NCI-H524 (cell line): ENCODE results near the gene PRKCQ.
A peak's percentile ranks its signal among the peaks of the same experiment; 100 is the strongest.
"Not testable (repeated sequence)": the region's sequence is repeated elsewhere in the genome, so short reads cannot be mapped to it uniquely, and the experiment has no call there.

Source experiments
- DNase-seq, 2 experiments: peaks; one replicate each; lab custom pipeline; 2025; lab: John Stamatoyannopoulos, UW

PRKCQ gene

GRCh38 chr10:6593241-6593671 lies 13.2 kb upstream of the PRKCQ start:
- no peak for DNase-seq

DNA sequence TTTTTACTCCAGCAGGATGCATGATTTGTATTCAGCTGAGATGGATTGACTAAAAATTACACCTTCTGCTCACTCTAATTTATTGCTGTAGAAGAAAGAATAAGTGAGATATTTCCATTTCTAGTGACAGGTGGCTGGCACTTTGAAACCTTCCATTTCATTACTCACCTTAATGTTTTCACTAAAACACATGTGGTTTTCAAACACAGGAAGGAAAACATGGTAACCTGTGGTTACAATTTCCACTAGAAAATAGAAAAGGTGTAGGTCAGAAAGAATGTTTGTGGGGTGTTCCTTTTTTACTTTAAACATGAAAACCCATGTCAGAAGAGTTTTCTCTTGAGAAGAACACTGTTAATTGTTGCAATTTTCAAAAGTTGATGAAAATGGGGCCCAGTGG lies 12.0 kb upstream of the PRKCQ start:
- DNase-seq: no peak

GRCh38 chr10:6591668-6592067 lies 11.6 kb upstream of the PRKCQ start:
- no peak for DNase-seq

DNA sequence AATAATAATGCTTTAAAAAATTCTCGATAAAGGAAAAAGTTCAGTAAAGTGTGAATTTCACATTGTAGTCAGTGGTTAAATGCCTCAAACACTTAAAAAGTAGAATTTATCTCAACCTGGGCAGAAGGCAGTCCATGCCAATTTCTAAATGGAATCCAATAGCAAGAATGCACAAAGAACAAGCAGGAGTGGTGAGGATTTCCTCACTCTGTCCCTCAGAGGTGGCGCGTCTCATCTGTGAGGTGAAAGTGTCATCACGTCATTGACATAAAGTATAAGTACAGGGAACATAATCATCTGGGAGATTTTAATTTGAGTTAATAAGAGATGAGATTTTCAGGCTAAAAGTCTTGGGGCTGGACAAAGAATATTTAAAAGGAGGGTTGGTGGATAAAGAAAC lies 10.0 kb upstream of the PRKCQ start:
- DNase-seq: no peak

DNA sequence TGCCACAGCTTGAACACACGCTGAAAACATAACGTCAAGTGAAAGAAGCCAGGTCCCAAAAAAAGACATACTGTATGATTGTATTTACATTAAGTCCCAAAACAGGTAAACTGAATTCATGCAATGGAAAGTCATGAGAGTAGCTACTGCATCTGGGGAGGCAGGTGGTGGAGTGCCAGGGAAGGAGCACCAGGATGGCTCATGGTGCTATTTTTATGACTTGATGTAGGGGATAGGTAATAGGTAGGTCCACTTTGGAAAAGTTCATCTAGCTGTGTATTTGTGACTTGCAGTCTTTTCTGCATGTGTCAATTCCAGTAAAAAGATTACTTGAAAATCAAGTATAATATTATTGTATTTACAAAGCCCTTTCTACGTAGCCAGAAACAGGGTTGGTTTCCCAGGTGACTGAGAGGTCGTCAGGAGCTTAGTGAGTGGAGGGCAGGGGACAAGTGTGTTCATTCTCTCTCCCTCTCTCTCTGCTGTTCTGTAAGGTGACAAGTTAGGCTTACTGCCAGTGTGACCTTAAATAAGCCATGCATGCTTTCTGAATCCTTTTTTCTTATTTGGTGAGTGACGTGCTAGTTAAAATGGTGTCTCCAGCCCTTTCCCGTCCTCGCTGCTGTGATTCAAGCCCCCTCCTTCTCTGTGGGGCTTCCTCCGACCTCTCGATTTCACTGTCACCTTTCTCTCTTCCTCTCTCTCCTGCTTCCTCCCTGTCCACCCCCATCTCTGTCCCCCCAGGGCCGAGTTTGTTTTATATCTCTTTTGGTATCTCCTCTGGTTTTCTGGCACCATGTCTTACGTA lies 9.4 kb upstream of the PRKCQ start:
- no peak for DNase-seq

GRCh38 chr10:6588845-6589244 lies 8.8 kb upstream of the PRKCQ start:
- DNase-seq: no peak

DNA sequence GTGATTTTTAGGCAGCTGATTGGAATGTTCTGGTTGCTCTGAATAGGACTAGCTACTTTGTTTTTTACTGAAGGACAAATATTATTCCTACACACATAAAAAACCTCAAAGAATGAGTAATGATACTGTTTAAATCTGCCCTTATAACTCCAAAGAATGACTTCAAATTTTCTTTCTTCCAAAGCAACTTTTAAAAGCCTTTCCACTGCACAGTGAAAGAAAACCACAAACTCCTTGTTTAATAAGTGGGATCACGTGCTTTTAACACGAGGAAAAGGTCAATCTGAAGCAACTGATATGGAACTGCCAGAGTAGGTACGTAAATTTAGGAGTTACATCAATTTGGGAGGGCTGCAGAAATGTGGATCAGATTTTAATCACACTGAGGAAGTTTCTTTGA lies 8.0 kb upstream of the PRKCQ start:
- DNase-seq: no peak

- DNase-seq: no peak
Observed at GRCh38 chr10:6586501-6586900, 6.4 kb upstream of the PRKCQ start.

DNA sequence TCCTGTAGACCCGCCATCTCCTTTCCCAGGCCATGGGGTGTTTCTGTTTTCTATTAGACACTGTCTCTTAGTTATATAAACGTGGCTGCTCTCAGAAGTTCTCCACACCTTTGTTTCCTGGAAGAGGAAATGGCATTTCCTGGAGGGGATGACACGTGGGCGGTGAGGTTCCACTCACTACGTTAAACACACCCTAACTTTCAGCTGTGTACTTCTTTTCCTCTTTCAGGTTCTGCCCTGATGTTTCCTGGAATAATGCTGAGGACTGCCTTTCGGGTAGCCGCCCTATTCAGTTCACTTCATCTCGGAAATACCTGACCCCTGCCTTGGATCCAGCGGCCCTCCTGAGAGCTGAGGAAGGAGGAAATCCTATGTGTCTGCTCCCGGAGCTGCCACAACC lies 3.4 kb upstream of the PRKCQ start:
- no peak for DNase-seq

- not testable (repeated sequence) for DNase-seq
Observed at GRCh38 chr10:6582913-6583312, 2.8 kb upstream of the PRKCQ start.

DNA sequence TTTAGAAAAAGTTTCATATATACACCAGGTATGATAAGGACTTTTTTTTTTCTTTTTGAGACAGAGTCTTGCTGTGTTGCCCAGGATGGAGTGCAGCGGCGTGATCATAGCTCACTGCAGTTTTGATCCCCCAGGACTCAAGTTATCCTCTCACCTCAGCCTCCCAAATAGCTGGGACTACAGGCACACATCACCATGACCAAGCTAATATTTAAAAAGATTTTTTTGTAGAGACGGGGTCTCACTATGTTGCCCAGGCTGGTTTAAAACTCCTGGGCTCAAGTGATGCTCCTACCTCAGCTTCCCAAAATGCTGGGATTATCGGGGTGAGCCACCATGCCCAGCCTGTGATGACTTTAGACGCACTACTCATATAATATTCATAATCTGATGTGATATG lies 2.2 kb upstream of the PRKCQ start:
- no peak for DNase-seq

GRCh38 chr10:6581778-6582228 lies 1.7 kb upstream of the PRKCQ start:
- no peak for DNase-seq

DNA sequence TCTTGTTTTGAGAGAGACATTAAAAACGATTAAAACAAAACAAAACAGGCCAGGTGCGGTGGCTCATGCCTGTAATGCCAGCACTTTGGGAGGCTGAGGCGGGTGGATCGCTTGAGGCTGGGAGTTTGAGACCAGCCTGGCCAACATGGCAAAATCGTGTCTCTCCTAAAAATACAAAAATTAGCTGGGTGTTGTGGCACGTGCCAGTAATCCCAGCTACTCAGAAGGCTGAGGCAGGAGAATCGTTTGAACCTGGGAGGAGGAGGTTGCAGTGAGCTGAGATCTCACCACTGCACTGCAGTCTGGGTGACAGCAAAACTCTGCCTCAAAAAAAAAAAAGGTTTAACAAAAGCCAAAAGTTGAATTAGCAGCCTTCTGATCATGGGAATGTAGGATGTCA lies 1.1 kb upstream of the PRKCQ start:
- not testable (repeated sequence) for DNase-seq

GRCh38 chr10:6580279-6581029 lies 378 bp upstream of the PRKCQ start:
- peak in 1 of 2 experiments; percentile 35 for DNase-seq

DNA sequence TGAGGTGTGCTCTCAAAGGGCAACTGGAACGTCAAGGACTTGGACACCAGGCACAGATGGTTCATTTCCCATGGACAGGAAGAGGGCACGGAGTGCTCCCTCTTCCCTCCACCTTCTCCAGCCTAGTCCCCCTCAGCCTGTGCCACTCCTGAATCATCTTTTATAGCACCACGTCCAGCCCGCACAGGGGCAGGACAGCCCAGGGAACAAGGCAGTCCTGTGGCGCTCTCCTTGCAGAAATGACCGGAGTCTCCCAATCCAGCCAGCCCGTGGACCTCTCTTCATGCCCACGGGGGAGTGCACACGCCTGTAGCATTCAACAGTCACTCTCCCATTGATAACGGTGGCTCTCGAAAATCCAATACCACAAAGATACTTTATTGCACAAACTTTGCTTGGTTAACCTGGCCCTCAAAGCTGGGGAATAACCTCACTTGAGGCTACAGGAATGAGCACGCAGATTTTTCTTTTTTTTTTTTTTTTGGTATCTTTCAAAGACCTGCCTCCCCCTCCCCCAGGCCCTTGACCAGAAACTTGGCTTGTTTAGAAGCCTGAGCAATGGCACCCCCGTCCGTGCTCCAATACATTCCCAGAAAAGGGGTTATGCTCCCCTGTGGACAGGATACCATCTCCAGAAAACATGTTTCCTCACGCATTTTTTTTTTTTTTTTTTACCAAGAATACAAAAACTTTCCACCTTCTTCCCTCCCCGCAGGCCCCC lies 733 bp downstream of the PRKCQ start:
- no peak for DNase-seq

GRCh38 chr10:6578795-6579182 lies 1.3 kb downstream of the PRKCQ start:
- DNase-seq: no peak

DNA sequence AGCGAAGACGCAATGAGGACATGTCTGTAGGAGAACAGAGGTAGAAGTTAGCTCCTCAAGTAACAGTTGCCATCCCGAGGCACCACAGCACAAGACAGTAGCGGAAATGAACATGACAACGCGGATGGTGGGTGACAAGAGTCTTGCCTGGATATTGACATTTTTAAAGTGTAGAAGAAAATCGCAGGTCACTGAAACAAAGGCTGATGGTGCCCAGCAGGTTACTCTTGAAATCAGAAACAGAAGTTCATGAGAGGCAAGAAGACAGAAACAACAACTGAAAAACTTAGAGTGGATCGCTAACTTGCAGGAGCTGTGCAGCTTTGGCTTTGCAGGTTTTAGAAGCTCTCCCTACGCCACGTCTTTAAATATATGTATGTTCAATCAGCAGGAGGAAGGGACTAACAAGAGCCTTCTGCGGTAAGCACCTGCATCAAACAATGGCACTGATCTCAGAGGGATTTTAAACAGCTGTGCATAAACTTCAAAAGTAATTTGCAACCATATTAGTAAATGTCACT lies 1.8 kb downstream of the PRKCQ start:
- peak in 1 of 2 experiments; percentile 4 for DNase-seq

DNA sequence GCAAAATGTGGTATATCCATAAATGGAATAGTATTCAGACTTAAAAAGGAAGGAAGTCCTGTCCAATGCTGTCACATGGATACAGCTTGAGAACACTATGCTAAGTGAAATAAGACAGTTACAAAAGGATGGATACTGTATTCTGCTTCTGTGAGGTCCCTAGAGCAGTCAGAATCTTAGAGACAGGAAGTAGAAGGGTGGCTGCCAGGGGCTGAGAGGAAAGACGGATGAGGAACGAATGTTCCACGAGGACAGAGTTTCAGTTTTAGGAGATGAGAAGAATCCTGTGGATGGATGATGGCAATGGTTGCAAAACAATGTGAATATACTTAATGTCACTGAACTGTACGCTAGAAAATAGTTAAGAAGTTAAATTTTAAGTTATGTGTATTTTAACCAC lies 3.8 kb downstream of the PRKCQ start:
- no peak for DNase-seq

DNA sequence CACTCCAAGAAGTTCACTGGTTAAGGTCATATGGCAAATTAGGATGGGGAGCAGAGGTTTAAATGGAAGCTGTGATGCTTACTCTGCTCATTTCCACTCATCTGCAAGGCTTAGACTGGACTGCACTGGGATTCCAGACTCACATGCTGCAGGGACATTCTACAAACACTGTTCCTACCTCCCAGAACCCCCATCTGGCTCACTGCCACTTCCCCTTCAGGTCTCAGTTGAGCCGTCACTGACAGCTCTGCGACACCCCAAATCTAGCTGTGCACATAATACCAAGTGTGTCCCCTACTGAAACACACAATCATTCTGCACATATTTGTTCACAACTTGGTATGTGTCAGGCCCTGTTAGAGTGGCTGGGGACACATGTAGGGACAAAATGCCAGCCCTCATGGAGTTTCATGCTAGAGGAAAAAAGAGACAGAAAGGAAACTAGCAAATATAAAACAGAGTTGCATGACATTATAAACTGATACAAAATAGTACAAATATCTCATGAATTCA lies 5.4 kb downstream of the PRKCQ start:
- no peak for DNase-seq

DNA sequence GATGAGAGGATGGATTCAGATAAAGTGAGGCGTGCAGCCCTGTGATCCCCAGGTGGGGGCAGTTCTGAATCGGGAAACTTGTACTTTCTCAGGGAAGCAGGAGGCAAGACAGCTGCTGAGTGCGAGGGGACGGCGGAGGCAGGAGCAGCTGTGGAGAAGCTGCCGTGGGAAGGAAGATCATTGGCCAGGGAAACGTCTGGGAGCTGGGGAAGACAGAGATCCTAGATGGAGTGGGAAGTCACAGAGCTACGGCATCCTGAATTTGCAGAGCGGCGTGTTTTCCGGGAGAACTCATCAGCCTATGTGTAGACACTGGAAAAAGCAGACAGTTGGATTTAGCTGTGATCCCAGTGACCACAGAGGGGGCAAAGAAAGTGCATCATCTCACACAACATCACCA lies 9.2 kb downstream of the PRKCQ start:
- no peak for DNase-seq

DNA sequence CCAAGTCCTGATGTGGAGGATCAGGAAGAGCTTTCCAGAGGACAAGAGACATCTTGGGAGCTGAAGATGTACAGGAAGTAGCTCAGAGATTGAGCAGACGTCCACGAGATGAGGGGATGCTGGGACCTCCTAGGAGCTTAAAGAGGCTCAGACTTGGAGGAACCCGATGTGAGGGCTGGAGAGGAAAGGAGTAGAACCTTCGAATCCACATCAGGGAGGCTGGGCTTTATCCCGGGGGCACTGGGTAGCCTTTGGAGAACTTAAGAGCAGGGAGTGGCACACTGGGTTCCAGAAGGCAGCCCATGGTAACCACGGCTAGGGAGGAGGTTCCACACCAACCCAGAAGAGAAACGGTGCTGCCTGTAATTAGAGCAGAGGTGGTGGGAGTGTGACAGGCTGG lies 10.8 kb downstream of the PRKCQ start:
- no peak for DNase-seq

DNA sequence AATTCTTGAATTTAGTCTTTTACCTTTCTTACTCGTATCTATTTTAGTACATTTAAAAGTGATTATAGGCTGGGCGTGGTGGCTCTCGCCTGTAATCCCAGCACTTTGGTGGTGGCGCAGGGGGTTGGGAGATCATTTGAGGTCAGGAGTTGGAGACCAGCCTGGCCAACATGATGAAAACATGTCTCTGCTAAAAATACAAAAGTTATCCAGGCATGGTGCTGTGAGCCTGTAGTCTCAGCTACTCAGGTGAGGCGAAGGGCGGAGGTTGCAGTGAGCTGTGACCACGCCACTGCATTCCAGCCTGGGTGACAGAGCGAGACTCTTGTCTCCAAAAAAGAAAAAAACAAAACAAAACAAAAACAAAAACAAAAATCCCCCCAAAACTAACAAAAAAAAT lies 12.2 kb downstream of the PRKCQ start:
- DNase-seq: no peak
